HUDEP-2 (cell line): ENCODE results near the gene HAND2.

ENCODE experiments used
- DNase-seq, 76 experiments: peaks; one replicate each; lab custom pipeline; 2025; ENCODE audit not compliant: unreplicated experiment in 76 of 76; lab: John Stamatoyannopoulos, UW

HAND2 gene

GRCh38 chr4:173521467-173522159 is 8.4 kb downstream of the HAND2 start:
- peak in 5 of 76 experiments; percentile 1 to 20 (median 16) for DNase-seq

- DNase-seq: no peak
These were observed 9.0 kb downstream of the HAND2 start for GRCh38 chr4:173520921-173521466.

GRCh38 chr4:173519111-173520101 is 10.6 kb downstream of the HAND2 start:
- DNase-seq: no peak

- DNase-seq: no peak
These were observed 11.5 kb downstream of the HAND2 start for GRCh38 chr4:173518425-173519102.

- DNase-seq: no peak
These were observed 12.1 kb downstream of the HAND2 start for GRCh38 chr4:173517781-173518424.

GRCh38 chr4:173516621-173517524 is 13.2 kb downstream of the HAND2 start:
- DNase-seq: no peak

GRCh38 chr4:173515458-173515857 is 14.6 kb downstream of the HAND2 start:
- DNase-seq: no peak

- no peak for DNase-seq
These were observed 15.3 kb downstream of the HAND2 start for GRCh38 chr4:173514641-173515217.

- DNase-seq: no peak
These were observed 16.4 kb downstream of the HAND2 start for GRCh38 chr4:173513651-173514050.

GRCh38 chr4:173511787-173512361 is 18.2 kb downstream of the HAND2 start:
- DNase-seq: no peak

GRCh38 chr4:173509036-173510001 is 20.7 kb downstream of the HAND2 start:
- peak in 1 of 76 experiments; percentile 15 for DNase-seq

GRCh38 chr4:173508386-173509035 is 21.5 kb downstream of the HAND2 start:
- DNase-seq: no peak

GRCh38 chr4:173507471-173508385 is 22.3 kb downstream of the HAND2 start:
- DNase-seq: no peak

- peak in 1 of 76 experiments; percentile 7 for DNase-seq
These were observed 23.3 kb downstream of the HAND2 start for GRCh38 chr4:173506597-173507211.

GRCh38 chr4:173505924-173506518 is 24.0 kb downstream of the HAND2 start:
- DNase-seq: peak in 44 of 76 experiments; percentile 1 to 57 (median 18)
